GM21367 (cell line): ENCODE data around the gene ZC3H12C.
"Not testable (repeated sequence)": the region's sequence is repeated elsewhere in the genome, so short reads cannot be mapped to it uniquely, and the experiment has no call there.

Source experiments
- ATAC-seq: cut with Tn5 transposase; IDR thresholded peaks from one replicate; pipeline ENCODE4 v1.9.1; 2021; ENCODE audit not compliant: unreplicated experiment

The ZC3H12C gene

GRCh38 chr11:110208678-110209312 lies 115.6 kb downstream of the ZC3H12C start:
- ATAC-seq, result not testable (repeated sequence)

DNA sequence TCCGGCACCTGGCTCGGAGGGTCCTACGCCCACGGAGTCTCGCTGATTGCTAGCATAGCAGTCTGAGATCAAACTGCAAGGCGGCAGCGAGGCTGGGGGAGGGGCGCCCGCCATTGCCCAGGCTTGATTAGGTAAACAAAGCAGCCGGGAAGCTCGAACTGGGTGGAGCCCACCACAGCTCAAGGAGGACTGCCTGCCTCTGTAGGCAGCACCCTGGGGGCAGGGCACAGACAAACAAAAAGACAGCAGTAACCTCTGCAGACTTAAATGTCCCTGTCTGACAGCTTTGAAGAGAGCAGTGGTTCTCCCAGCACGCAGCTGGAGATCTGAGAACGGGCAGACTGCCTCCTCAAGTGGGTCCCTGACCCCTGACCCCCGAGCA lies 116.1 kb downstream of the ZC3H12C start:
- not testable (repeated sequence) for ATAC-seq

GRCh38 chr11:110217223-110217877 lies 124.2 kb downstream of the ZC3H12C start:
- no peak for ATAC-seq

DNA sequence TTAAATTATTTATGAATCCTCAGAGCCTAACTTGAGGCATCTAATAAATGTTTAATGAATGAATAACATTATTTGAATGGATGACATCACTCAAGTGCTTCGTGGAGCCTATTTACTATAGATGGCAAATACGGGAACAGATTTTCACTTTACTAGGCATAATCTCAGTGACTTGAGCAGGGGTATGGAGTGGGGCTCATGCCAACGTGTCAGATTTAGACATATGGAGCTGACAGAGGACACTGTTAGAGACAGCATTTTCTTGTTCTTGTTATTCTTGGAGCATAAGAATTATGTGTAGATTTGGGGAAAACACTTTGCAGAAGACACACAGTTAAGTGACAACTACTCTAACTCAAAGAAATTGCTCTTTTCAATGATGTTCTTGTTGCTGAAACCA lies 124.7 kb downstream of the ZC3H12C start:
- ATAC-seq, result no peak

- no peak for ATAC-seq
These were observed 126.0 kb downstream of the ZC3H12C start for GRCh38 chr11:110219006-110219785.
